ENCODE measurements around the gene TMCC3.

Gene TMCC3

GRCh38 chr12:94671917-94672316 lies 21.6 kb upstream of the TMCC3 start:
- no peak for DNase-seq (ENCODE audit: low spot score)

- DNase-seq (ENCODE audit: low spot score), result no peak
Measured at GRCh38 chr12:94670898-94671297, 20.5 kb upstream of the TMCC3 start.

- DNase-seq (ENCODE audit: low spot score), result no peak
Measured at GRCh38 chr12:94670075-94670474, 19.7 kb upstream of the TMCC3 start.

- no peak for DNase-seq (ENCODE audit: low spot score)
Measured at GRCh38 chr12:94667031-94667540, 16.7 kb upstream of the TMCC3 start.

GRCh38 chr12:94666158-94666557 lies 15.8 kb upstream of the TMCC3 start:
- DNase-seq (ENCODE audit: low spot score), result no peak

- no peak for DNase-seq (ENCODE audit: low spot score)
Measured at GRCh38 chr12:94663702-94664101, 13.3 kb upstream of the TMCC3 start.

- DNase-seq (ENCODE audit: low spot score), result no peak
Measured at GRCh38 chr12:94663071-94663470, 12.7 kb upstream of the TMCC3 start.

- no peak for DNase-seq (ENCODE audit: low spot score)
Measured at GRCh38 chr12:94660436-94660835, 10.1 kb upstream of the TMCC3 start.

- DNase-seq (ENCODE audit: low spot score), result no peak
Measured at GRCh38 chr12:94659346-94659930, 9.1 kb upstream of the TMCC3 start.

- no peak for DNase-seq (ENCODE audit: low spot score)
Measured at GRCh38 chr12:94658931-94659330, 8.6 kb upstream of the TMCC3 start.

- DNase-seq (ENCODE audit: low spot score), result no peak
Measured at GRCh38 chr12:94656556-94656955, 6.2 kb upstream of the TMCC3 start.

GRCh38 chr12:94649349-94650142 lies 811 bp downstream of the TMCC3 start:
- peak; percentile 16 for DNase-seq (ENCODE audit: low spot score)

GRCh38 chr12:94648578-94648977 lies 1.8 kb downstream of the TMCC3 start:
- no peak for DNase-seq (ENCODE audit: low spot score)

- DNase-seq (ENCODE audit: low spot score), result peak; percentile 16
Measured at GRCh38 chr12:94644141-94644979, 6.0 kb downstream of the TMCC3 start.

GRCh38 chr12:94643606-94644005 lies 6.8 kb downstream of the TMCC3 start:
- DNase-seq (ENCODE audit: low spot score), result no peak

- no peak for DNase-seq (ENCODE audit: low spot score)
Measured at GRCh38 chr12:94641283-94641682, 9.1 kb downstream of the TMCC3 start.

GRCh38 chr12:94640134-94640928 lies 10.0 kb downstream of the TMCC3 start:
- peak; percentile 35 for DNase-seq (ENCODE audit: low spot score)

- no peak for DNase-seq (ENCODE audit: low spot score)
Measured at GRCh38 chr12:94638521-94638920, 11.8 kb downstream of the TMCC3 start.

GRCh38 chr12:94637390-94638113 lies 12.8 kb downstream of the TMCC3 start:
- DNase-seq (ENCODE audit: low spot score), result no peak

GRCh38 chr12:94636462-94637085 lies 13.8 kb downstream of the TMCC3 start:
- no peak for DNase-seq (ENCODE audit: low spot score)

- DNase-seq (ENCODE audit: low spot score), result no peak
Measured at GRCh38 chr12:94634717-94635116, 15.6 kb downstream of the TMCC3 start.
